Stimulated activated CD4-positive, alpha-beta T cell treated with anti-CD3 and anti-CD28 coated beads, Interleukin-4, amount 100 ng/mL, for 48 hours (primary cell): Measurements from ENCODE around the gene KIAA1586.
A peak's percentile ranks its signal among the peaks of the same experiment; 100 is the strongest.
"Not testable (repeated sequence)": the region's sequence is repeated elsewhere in the genome, so short reads cannot be mapped to it uniquely, and the experiment has no call there.

Experiments used
- DNase-seq, 2 donors: peaks; one replicate each; pipeline ENCODE4 v3.0.0-alpha.2; 2020; ENCODE audit warnings: low read depth in 2 of 2

Gene KIAA1586

DNA sequence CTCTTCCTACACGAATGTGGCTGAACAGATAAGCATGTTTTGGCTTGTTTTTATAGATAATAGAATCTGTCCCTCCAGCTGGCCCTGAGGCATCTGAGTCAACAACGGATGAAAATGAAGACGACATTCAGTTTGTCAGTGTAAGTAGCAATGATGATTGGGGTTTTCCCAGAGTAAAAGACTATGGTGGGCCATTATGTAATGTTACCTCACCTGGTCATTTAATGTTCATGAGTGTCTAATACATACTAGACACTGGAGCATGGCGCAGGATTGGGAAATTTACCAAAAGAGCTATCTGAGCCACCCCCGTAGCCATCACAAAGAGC is 728 bp downstream of the KIAA1586 start:
- DNase-seq: not testable (repeated sequence)

DNA sequence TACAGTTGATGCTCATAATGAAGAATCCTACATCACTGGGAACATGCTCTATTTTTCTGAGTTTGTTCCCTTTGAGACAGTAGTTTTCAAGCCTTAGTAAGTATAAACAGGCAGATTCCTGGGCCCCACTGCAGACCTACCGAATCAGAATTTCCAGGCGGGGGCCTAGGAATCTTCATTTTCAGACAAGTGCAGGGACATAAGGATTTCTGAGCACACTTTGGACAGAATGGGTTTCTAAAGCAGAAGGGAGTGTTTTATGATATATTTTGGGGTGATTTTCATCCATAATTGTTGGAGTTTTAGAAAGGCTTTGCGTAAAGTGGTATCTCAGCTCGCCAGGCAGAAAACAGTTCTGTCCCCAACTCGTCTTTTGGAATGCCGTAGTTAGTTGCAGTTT is 1.4 kb downstream of the KIAA1586 start:
- DNase-seq: not testable (repeated sequence)

DNA sequence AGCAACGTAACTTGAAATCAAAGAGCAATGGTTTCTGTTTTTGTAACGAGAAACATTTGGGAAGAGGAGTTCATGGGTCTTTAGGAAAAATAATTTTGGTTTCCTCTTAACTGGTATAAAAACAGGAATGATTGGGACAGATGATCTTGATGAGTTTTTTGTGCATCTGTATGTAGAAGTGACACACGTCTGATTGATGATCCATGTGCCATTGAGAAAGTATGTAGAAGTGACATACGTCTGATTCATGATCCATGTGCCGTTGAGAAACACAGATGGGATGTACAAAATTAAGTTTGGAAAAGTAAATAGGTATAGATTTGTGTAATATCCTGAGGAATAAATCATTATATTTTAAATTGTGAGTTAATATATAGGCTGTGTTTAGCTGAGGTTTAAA is 2.1 kb downstream of the KIAA1586 start:
- DNase-seq: no peak

DNA sequence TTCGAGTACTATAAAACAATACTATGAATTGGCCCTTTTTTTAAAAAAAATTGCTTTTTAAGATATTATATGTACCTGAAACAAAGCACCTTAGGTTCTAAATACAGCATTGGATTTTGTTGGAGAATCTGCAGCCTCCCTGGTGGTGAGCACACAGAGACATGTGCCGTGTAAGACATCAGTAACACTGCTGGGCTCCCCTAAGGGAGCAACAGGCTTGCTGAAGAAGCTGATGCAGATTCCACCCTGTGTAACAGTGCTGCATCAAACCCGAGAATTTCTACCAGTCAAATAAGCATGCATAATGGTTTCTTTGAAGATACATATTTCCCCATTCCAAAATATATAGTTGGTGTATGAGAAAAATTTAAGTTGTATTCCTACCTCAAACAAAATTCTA is 17.4 kb downstream of the KIAA1586 start:
- no peak for DNase-seq

DNA sequence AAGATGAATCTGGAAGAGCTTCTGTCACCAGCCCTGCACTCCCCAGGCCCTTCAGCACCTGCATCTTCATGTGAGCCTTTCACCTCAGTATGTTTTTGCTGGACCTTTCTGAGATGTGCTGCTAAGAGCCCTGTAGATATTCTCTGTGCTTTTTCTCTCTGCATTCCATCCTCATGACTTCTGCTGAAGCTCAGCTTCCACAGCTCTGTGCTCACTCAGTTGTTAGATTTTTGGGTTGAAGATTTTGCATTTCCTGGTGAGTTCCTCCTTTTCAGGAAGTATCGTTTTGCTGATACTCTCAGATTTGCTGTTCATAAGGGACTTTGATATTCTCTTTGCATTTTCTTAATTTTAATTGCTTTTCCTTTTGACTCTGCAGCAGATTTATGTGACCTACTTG is 18.3 kb downstream of the KIAA1586 start:
- DNase-seq: no peak

DNA sequence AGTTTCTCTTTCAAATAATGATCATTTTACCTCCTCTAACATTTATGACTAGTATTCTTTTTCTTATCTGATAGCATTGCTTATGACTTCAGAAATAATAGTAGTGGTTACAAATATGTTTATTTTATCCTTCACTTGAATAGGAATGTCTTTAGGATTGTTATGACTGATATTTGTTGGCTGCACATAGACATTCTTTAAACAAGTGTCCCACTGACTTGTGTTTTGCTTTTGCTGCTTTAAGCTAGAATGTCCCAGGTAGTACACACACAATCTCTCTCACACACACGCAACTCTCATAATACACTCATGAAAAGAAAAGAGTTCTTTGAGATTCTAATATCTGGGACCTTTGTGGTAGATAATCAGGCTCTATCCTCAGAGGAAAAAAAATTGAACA is 21.6 kb downstream of the KIAA1586 start:
- DNase-seq: no peak

DNA sequence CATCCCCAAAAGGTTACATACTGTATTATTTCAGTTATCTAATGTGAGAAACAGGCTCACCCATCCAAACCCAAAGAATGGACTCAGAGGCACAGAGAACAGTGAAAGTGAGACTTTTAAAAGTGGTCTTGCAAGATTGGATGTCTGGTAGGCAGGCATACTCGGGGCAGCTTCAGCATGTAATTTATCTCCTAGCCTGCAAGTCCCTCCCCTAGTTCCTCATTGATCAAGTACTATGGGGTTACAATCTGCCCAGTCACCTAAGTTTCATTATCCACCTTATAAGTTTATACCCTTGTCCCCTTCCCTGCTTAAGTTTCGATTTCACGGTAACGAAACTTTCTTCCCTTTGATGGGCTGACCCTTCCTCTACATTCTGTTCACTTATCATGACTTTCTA is 22.7 kb downstream of the KIAA1586 start:
- DNase-seq: no peak

DNA sequence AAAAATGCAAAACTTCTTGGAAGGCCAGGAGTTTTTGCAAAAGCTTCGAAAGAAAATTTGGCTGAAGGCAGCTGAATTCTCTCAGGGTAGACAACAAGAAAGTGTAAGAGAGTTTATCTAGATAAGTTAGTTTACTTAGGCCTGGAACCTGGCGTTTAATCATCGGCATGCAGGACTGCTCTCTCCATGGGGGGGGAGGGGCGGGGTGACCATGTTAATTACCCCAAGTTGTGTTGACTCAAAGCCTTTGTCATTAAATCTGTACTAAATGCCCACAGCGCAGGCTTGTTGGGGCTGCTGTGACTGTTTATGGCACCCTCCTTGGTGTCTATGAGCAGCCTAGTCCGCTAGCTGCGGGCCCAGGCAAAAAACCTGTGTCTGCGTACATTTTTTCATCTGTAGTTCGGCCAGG is 23.4 kb downstream of the KIAA1586 start:
- DNase-seq: no peak

DNA sequence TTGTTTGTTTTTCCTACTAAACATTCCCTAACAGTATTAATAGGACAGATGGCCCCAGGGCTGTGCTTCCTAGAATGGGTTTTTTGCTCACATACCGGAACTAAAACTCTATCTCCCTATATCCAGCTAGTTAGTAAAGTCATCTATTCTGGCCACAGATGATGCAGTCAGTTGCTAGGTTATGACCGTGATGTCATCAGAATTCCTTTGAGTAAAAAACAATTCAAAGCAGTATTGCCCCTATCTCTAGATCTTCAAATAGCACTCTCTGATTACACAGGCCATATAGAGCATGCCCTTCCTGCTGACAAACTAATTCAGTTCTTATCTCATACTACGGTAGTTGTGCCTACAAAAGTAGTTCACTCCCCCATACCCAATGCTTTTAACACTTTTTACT is 25.6 kb downstream of the KIAA1586 start:
- DNase-seq: no peak

DNA sequence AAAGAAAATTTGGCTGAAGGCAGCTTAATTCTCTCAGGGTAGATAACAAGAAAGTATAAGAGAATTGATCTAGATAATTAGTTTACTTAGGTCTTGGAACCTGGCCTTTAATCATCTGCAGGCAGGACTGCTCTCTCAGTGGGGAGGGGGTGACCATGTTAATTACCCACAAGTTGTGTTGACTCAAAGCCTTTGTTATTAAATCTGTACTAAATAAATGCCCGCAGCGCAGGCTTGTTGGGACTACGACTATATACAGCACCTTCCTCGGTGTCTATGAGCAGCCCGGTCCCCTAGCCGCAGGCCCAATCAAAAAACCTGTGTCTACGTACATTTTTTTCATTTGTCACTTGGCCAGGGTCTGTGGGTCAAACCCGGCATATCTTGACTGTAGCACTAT is 27.9 kb downstream of the KIAA1586 start:
- no peak for DNase-seq

DNA sequence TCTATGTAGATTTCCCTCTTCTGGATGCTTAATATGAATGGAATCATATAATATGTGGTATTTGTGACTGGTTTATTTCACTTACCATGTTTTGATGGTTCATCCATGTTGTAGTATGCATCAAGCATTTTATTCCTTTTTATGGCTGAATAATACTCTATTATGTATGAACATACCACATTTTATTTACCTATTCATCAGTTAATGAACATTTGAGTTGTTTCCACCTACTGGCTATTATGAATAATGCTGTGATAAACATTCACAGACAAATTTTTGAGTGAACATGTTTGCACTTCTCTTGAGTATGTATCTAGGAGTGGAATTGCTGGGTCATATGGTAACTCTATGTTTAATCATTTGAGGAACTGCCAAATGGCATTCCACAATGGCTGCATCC is 28.6 kb downstream of the KIAA1586 start:
- no peak for DNase-seq

DNA sequence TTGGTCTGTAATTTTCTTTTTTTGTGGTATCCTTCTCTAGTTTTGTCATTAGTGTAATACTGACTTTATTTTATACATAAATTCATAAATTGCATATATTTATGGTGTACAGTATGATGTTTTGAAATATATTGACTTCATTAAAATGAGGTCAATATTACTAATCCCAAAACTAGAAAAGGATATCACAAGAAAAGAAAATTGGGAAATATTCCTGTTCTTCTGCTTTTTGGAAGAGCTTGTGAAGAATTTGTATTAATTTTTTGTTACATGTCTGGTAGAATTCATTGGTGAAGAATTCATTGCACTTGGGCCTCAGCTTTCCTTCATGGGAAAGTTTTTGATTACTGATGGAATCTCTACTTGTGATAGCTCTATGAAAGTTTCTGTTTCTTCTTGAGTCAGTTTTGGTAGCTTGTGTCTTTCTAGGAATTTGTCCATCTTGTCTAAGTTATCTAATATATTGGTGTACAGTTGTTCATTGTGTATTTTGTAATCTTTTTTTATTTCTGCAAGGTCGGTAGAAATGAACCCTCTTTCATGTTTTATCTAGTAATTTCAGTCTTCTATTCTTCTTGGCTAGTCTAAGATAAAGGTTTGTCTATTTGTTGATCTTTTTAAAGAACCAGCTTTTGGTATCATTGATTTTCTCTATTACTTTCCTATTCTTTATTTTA is 32.2 kb downstream of the KIAA1586 start:
- DNase-seq: no peak

DNA sequence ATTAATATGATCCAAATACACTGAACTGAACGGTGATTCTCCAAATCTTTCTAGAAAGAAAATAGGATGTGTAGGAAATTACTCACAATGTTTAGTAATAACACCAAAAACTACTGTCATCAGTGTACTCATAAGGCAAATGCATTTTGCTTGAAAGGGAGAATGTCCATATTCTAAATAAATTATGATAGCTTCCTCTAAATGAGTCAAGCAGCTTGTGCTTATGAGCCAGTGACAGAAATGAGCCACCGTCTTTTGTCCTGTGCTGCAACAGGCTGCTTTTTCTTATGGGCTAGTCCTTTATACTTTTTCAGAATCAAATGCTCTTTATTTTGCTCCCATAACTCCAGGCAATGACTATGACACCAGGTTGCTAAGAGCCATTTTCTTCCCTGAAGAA is 39.0 kb downstream of the KIAA1586 start:
- no peak for DNase-seq

DNA sequence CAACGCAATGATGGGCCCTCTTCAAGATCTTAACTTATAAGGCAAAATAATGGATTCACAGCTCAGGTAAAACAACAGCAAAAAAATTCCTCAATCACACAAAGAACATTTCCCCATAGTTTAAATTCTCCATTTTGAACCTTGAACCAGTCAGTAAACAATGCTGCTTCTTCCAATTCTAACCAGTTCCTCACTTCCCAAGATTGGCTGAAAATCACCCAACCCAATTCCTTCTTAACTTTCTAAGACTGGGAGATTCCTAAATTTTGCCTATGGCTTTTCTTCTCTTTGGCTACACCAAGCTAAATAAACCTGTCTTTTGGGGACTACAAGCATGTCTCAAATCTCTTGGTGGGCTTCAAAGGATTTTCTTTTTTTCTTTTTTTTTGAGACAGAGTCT is 40.4 kb downstream of the KIAA1586 start:
- no peak for DNase-seq

DNA sequence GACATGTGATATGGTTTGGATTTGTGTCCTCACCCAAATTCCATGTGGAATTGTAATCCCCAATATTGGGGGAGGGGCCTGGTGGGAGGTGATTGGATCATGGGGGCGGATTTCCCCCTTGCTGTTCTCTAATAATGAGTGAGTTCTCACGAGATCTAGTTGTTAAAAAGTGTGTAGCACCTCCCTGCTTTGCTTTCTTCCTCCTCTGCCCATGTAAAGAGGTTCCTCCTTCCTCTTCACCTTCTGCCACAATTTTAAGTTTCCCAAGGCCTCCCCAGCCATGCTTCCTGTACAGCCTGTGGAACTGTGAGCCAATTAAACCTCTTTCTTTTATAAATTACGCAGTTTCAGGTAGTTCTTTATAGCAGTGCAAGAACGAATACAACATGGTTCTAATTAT is 41.4 kb downstream of the KIAA1586 start:
- DNase-seq: no peak

DNA sequence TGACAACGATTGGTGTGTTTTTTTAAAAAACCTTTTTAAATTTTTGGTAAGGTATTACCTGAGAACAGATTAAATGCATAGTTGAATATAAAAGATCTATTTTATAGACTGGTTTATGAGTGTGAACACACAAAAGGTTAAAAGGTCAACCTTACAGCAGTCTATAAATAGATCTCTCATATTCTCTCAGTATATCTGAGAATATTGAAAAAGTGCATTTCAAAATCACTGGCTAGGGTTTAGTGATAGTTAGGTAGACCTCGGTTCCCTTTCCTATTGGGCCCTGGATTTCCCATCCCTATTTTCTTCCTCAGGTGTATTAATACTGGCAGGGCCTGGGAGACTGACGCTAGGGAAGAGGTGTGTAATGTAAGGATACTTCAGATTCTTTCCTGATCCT is 42.8 kb downstream of the KIAA1586 start:
- DNase-seq: no peak

DNA sequence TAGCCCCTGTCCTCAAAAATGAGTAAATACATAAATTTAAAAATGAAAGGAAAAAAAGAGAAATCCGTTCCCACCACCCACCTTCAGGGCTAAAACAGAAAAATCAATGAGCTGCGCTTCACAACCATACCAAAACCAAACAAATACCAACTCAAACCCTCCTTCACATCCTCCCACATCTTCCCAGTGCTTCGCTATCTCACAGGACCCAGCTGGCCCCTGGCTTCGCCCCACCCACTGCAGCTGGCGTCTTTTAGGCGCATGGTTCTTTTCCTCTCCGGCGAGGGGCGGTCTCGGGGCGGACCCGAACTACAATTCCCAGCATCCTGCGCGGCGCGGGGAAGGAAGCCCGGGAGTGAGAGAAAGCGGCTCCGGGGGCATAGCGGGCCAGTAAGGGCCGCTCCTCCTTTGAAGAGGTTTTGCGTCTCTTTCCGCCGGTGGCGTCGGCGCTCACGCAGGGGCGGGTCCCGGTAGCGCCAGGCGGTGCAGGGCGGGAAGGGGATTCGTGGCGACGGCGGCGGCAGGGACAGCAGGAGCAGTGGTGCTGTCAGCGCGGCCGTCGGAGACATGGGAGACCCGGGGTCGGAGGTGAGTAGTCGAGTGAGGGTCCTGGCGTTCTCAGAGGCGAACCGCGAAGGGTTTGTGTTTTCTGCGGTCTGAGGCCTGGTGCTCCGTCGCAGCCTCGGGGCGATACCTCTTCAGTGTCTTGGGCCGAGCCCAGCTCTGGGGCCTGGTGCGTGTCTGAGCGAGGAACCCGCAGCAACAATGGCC is 43.4 kb downstream of the KIAA1586 start, which contains the start of gene ZNF451:
TSS of gene ZNF451 (plus strand) at position 502 of the 771 bp plus-strand sequence. CDS start at position 568, 66 bp downstream.
- peak; percentile 95 to 97 for DNase-seq

DNA sequence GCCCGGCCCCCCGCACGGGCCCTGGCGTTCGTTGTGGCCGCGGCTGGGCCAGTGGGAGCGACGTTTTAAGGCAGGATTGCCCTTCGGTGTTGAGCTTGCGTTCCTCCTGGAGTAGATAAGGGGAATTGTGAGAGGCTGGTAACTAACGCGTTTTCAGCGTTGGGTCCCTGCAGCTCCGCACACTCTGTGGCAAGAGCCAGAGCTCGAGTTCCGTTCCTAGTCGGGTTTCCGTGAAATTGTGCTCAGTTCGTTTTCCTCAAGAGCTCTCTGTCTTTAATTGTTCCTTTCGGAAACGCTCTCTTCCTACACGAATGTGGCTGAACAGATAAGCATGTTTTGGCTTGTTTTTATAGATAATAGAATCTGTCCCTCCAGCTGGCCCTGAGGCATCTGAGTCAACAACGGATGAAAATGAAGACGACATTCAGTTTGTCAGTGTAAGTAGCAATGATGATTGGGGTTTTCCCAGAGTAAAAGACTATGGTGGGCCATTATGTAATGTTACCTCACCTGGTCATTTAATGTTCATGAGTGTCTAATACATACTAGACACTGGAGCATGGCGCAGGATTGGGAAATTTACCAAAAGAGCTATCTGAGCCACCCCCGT is 44.1 kb downstream of the KIAA1586 start:
- DNase-seq: not testable (repeated sequence)

DNA sequence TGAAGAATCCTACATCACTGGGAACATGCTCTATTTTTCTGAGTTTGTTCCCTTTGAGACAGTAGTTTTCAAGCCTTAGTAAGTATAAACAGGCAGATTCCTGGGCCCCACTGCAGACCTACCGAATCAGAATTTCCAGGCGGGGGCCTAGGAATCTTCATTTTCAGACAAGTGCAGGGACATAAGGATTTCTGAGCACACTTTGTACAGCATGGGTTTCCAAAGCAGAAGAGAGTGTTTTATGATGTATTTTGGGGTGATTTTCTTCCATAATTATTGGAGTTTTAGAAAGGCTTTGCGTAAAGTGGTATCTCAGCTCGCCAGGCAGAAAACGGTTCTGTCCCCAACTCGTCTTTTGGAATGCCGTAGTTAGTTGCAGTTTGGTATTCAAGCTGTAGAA is 44.9 kb downstream of the KIAA1586 start:
- DNase-seq: not testable (repeated sequence)

DNA sequence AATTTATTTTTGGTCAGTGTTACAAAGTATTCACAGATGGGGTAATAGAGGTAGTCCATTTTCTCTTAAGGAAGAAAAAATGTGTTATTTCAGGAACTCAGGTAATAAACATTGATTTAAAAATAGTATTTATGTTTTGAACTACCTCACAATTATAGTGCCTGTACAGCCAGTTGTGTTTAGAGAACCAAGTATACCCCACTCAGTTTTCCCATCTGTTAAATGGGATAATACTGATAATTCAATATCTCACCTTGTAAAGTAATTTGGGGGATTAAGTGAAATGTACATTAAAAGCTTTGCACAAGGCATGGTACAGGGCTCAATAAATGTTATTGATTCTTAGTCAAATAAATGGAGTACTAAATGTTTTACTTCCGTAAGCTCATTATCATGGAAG is 48.2 kb downstream of the KIAA1586 start:
- no peak for DNase-seq

DNA sequence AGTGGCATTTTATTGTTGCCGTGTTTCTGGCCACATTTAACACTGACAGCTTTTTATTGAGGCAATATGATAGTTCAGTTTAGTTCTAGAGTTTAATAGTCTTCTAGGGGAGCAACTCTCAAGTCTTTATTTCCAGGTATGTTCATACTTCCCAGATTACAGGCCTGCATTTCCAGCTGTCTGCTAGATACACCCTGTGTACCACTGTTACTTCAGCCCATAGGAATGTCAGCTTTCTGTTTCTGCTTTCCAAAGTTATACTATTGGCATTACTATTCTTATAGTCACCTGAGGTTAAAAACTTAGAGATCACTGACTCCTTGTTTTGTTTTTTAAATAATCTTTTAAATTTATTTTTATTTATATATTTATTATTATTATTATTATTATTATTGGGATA is 51.1 kb downstream of the KIAA1586 start:
- no peak for DNase-seq

DNA sequence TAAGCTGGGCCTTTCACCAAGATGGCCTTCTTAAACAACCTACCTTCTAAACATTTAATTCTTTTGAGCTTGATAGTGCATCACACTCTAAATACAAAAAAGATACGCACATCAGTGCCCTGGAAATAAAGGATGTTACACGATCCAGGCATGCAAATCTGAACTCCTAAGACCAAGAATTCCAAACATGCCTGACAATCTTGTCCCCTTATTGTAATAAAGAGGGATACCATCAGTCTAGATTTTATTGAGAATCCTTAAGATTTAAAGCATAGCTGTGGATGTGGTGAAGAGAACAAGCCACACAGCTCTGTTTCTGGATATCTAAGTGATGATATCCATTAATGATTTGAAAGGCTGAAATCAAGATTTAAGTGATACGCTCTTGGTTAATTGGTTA is 56.5 kb downstream of the KIAA1586 start:
- no peak for DNase-seq

DNA sequence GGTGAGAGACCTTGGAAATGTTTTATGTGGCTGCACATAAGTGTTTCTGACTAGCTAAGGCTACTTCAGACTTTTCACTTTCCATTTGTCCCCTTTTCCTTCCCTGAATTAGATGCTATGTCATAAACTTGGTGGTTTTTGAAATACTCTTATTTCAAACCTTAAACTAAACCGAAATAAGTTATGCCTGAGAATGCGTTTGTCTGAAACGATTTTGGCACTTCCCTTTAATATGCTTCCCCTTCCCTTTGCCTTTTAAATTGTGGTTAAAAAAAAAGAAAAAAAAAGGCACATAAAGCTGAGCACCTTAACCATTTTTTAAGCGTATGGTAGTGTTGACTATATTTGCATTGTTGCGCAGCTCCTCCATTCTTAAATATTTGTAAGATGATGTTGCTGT is 57.8 kb downstream of the KIAA1586 start:
- no peak for DNase-seq
